Body of pancreas (tissue), 4 donors: ENCODE results near the gene LAMP1. TPM values are rescaled to one million over a fixed set of nuclear protein-coding genes. Genes with fewer than 3 reads are reported as not detected.
"Not testable (repeated sequence)": the region's sequence is repeated elsewhere in the genome, so short reads cannot be mapped to it uniquely, and the experiment has no call there.

Experiments
- ATAC-seq: fragments of 150-250 bp; one replicate; pipeline ENCODE4 v1.9.1; 2016
- DNase-seq, 4 donors: peaks; one replicate each; pipeline ENCODE4 v3.0.0-alpha.2; 2019
- H3K27ac ChIP-seq, 4 donors: fragments of 200-600 bp; sonication (generic); 1 replicate in 3 of 4; 2 replicates in 1 of 4; pipeline versions ENCODE4 v1.5.1 to v1.6.1; 2016 to 2019; ENCODE audit warnings: mild to moderate bottlenecking in 1 of 4, mixed read lengths in 1 of 4, moderate library complexity in 1 of 4
- H3K27me3 ChIP-seq, 2 donors: fragments of 200-600 bp; sonication (generic); one replicate each; pipeline ENCODE4 v1.6.0; 2016; ENCODE audit warnings: mild to moderate bottlenecking in 1 of 2
- H3K36me3 ChIP-seq, 2 donors: fragments of 200-600 bp; sonication (generic); replicated peaks in 1 of 2; 2 replicates each; pipeline ENCODE4 v1.5.1; 2016; ENCODE audit warnings: low read depth in 2 of 2; ENCODE audit not compliant: insufficient read depth in 1 of 2
- H3K4me1 ChIP-seq: fragments of 200-600 bp; sonication (generic); one replicate; pipeline ENCODE4 v1.6.0; 2016
- H3K4me3 ChIP-seq, 2 donors: fragments of 200-600 bp; sonication (generic); 1 replicate in 1 of 2; 2 replicates in 1 of 2; pipeline ENCODE4 v1.5.1; 2016 to 2019
- H3K9me3 ChIP-seq, 3 donors: fragments of 200-600 bp; sonication (generic); 1 replicate in 2 of 3; 2 replicates in 1 of 3; pipeline ENCODE4 v1.5.1; 2016
- CTCF ChIP-seq, 7 experiments: fragments of 450-650 bp in 4 of 7; fragments of 200-600 bp in 3 of 7; sonication (generic) in 3 of 7; IDR thresholded peaks; one replicate each; pipeline ENCODE4 v1.5.1; 2016 to 2019; ENCODE audit warnings: antibody characterized with exemption in 7 of 7
- POLR2A ChIP-seq, 3 donors: fragments of 450-650 bp; IDR thresholded peaks; one replicate each; pipeline ENCODE4 v1.6.1; 2016; ENCODE audit warnings: antibody characterized with exemption in 3 of 3, mild to moderate bottlenecking in 2 of 3
- WGBS, 2 donors: methylation state at CpG; one replicate each; pipeline ENCODE4 v1.1.5; 2017; 5-methylcytosine and 5-hydroxymethylcytosine counted together
- intact Hi-C: fragments of 100-400 bp; cut with DNase I; formaldehyde crosslinking; loops from one replicate; pipeline ENCODE4 v1.15.1; 2023
- microRNA-seq, 2 donors: library from miRNA; unstranded; fragments of <30 nt; microRNA quantifications; one replicate each; pipeline ENCODE4, GENCODE V29; 2016; ENCODE audit warnings: borderline number of aligned reads in 2 of 2, borderline replicate concordance in 2 of 2
- small RNA-seq: library from RNA; depleted of rRNA; stranded (forward); fragments of <200 nt; gene quantifications from one replicate; pipeline ENCODE3, GENCODE V24; 2016
- total RNA-seq, 2 donors: library from RNA; depleted of rRNA; stranded (reverse); fragments of >200 nt; gene quantifications; one replicate each; pipeline ENCODE4 v1.1.0, GENCODE V29; 2016

LAMP1 gene
- total RNA-seq, 2 donors from 2014 or later: 68.5 to 92.6 TPM

DNA sequence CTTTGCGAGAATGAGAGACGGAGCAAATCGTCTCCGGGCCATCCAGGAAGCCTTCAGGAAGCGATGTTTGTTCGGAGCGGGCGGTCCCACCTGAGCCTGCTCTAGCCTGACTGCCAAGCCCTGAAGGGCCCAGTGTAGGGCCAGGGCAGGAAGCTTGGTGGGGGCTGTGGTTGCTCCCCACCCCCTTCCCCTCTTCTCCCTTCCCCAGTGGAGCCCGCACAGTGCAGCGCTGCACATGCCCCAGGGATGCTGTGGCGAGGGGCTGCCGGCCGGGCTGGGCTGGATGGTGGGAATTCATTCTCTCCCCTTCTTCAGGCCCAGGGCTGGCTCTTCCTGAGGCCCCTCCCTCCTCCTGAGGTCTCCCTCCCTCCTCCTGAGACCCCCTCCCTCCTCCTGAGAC, 74.0 kb downstream of the LAMP1 start:
- DNase-seq: no peak
- 76 to 84% methylated on average over 8 to 13 of the region's 13 CpGs for WGBS, 2 donors
- intact Hi-C loops: no loop called here

DNA sequence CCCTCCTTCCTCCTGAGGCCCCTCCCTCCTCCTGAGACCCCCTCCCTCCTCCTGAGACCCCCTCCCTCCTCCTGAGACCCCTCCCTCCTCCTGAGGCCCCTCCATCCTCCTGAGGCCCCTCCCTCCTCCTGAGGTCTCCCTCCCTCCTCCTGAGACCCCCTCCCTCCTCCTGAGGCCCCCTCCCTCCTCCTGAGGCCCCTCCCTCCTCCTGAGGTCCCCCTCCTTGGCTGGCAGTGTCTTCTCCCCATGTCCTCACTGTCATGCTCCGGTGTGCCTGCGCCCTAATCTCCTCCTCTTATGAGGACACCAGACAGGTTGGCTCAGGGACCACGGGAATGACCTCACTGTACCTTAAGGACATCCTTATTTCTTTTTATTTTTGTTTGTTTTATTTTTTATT, 74.7 kb downstream of the LAMP1 start:
- 86 to 90% methylated on average over 3 of the region's 3 CpGs for WGBS, 2 donors
- H3K36me3 ChIP-seq, H3K9me3 ChIP-seq, ATAC-seq, DNase-seq, H3K27me3 ChIP-seq, H3K4me3 ChIP-seq, intact Hi-C loops, H3K4me1 ChIP-seq, H3K27ac ChIP-seq: not testable (repeated sequence)

More for the DNA sequence above, 74.0 kb downstream of the LAMP1 start:
- Histone ChIP-seq H3K27ac (no peak overlapping the region), H3K36me3 (no peaks in the 10 kb centered on the region), H3K27me3 (no peaks in the 10 kb centered on the region), H3K4me1 (no peaks in the 10 kb centered on the region), H3K9me3 (no peaks in the 10 kb centered on the region), H3K4me3 (no peak overlapping the region)
- no peak for ATAC-seq
- TF ChIP-seq CTCF (IDR thresholded peaks at IDR 0.05) (no peak), POLR2A (IDR thresholded peaks at IDR 0.05) (no peak)

Small RNAs within 50 kb of the gene (microRNA-seq; reads per million reads assigned to microRNA genes)
- 0 reads per million in 2 donors for gene MIR8075

Small RNAs within 50 kb of the gene (small RNA-seq; reads per million reads assigned to genes)
- not detected for gene MIR8075

Other genes with a start within 250 kb of the LAMP1 start
- gene F7, start 191.4 kb upstream of the LAMP1 start, total RNA-seq: not detected
- gene F10, start 174.4 kb upstream of the LAMP1 start, total RNA-seq: 1 to 10 TPM; 2.3 to 6.7 TPM
- gene PROZ, start 138.6 kb upstream of the LAMP1 start, total RNA-seq: not detected
- gene PCID2, start 88.6 kb upstream of the LAMP1 start, total RNA-seq: 10 to 100 TPM; 23.7 to 33.7 TPM
- gene CUL4A, start 87.6 kb upstream of the LAMP1 start, total RNA-seq: 10 to 100 TPM; 44.4 to 62.3 TPM
- 1 to 10 TPM; 7.3 to 8.9 TPM for gene GRTP1, start 66.9 kb downstream of the LAMP1 start, total RNA-seq
- 10 to 100 TPM in 1 of 2 donors, 1 to 10 TPM in 1; 6.0 to 15.8 TPM for gene ADPRHL1, start 156.2 kb downstream of the LAMP1 start, total RNA-seq
- 10 to 100 TPM; 12.2 to 14.5 TPM for gene DCUN1D2, start 193.5 kb downstream of the LAMP1 start, total RNA-seq